HG03442 (cell line): ENCODE results near the gene UBR3.
"Not testable (repeated sequence)": the region's sequence is repeated elsewhere in the genome, so short reads cannot be mapped to it uniquely, and the experiment has no call there.

ENCODE experiments used
- ATAC-seq: cut with Tn5 transposase; IDR thresholded peaks from one replicate; pipeline ENCODE4 v1.9.1; 2021; ENCODE audit warnings: mild to moderate bottlenecking, moderate library complexity; ENCODE audit not compliant: unreplicated experiment

Gene UBR3

DNA sequence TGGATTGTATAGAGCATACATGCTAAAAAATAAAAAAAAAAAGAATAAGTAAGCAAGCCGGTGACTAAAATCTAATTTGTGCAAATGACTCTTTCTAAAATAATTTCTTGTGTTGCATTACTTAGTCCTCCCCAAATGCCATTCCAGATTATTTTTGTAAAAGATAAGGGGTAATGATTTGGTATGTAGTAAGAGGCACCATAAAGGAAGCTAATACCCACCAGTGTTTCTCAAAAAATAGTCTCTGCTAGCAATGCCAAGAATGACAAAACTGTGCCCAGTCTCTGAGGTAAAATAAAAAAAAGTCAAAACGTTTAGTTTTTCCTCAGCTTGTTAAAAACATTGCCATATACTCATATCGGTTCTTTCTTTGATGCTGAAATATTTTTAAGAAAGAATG lies 5.2 kb upstream of the UBR3 start:
- no peak for ATAC-seq

DNA sequence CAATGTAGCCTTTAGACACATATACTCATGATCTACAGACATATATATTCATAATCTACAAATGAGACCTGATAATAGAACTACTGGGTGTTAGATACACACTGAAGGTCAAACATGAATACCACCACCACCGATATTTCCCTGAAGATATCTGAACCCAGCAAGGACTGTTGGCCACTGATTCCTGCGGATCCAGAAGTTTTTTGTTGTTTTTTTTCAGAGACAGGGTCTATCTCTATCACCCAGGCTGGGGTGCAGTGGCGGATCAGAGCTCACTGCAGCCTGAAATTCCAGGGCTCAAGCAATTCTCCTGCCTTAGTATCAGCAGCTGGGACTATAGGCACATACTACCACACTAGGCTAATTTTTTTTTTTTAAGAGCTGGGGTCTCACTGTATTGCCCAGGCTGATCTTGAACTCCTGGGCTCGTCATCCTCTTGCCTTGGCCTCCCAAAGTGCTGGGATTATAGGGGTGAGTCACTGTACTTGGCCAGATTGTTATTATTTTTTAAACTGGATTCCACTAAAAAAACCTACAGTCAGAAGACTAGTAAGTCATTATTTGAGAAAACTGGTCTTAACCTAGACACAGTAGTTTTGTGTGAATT lies 4.4 kb upstream of the UBR3 start:
- ATAC-seq, result no peak

DNA sequence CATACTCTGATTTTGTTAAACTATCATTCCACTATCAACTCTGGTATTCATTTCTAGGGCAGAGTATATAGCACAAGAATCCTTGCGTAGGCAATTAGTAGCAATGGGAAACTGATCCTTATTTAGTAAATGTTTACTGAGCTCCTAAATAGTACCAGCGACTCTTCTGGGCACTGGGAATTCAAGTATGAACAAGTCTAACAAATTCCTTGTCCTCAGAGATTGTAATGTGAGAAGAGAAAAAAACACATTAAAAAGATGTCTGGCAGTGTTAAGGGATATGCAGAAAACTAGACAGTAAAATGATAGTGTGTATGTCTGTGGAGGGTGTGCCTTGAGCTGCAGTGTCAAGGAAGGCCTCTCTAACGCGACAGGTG lies 3.3 kb upstream of the UBR3 start:
- no peak for ATAC-seq

DNA sequence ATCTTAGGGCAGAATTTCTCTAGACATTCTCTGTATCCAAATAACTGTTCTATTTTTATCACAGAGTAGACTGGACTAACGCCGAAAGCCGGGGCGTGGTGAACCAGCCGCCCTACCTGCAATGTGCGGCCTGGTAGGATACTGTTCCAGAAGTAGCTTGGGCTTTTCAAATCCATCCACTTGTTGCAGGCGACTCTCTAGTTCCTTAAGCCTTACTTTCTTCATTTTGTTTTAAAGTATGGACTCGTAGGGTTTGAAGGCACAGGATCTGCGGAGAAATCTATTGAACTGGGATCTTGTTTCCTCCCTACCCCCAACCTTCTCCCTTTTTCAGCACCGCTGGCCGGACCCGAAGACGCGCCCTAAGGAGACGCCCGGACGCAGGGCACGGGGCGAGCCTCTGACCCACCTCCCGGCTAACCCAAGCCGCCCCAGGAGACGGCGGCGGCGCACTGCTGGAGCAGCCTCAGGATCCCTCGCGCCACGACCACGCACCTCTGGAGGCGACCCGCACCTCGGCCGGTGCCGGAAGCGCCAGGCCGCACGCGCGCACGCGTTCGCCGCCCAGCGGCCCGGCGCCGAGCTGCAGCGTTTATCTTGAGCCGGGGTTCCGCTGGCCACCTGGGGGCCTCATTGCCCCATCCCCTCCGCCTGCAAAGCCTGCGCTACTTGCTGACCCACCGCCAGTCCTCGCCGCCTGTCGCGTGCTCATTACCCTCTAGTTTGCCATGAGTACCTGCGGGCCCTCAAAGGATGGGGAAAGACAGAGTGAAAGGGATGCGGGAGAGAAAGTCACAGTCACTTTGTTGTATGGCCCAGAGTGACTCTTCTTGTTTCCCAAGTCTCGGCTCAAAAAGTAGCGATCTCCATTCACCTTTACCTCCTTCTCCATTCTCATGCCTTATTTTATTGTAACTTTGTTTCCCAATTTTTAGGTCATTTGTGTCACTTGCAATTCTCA lies 2.6 kb upstream of the UBR3 start, which contains the start of gene METTL5:
Gene METTL5, minus strand, starts transcription at position 533 of the 961 bp plus-strand sequence. Its CDS starts 308 bp downstream, at position 225.
- peak; percentile 67 for ATAC-seq

DNA sequence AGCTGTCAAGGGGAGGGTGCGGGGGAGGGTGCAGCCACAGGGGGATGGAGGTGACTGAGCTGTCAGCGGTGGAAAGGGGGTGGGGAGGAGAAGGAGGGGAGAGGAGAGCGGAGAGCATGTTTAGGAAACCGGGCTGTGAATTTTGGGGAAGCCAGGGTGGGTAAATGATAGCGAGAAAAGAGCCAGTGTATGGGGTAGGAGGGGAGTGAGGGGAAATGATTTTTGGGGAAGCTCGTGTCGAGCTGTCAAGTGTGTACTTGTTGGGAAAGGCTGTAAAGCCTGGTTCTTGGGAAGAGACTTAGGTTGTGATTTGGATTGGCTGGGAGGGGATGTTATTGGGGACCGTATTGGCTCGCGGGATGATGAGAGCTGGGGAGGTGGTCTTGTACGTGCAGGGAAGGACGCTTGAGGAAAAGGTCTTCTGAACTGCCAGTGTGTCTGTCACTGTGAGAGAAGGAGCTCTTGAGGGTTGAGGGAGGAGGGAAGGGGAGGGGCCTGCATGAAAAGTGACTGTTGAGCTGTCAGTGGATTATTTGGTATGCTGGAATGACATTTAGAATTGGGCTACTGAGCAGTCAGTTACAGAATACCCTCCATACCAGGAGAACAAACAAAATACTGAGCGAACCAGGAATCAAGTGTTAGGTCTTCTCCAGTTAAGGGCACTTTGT lies 1.0 kb downstream of the UBR3 start:
- ATAC-seq, result peak; percentile 25

DNA sequence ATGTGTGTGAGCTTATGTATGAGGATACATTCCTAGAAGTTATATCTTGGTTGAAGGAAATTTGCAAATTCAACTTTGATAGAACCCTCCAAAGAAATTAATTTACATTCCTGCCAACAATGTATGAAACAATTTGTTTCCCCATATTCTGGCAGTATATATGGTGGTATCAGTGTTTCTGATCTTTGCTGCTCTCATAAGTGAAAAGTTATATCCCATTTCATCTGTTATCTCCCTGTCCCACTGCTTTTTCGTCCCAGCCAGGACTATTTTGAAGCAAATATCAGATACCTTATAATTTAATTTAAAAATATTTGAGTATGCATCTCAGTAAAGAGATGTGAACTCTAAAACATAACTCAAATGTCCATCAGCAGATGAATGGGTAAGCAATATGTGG lies 7.1 kb downstream of the UBR3 start:
- ATAC-seq, result no peak

DNA sequence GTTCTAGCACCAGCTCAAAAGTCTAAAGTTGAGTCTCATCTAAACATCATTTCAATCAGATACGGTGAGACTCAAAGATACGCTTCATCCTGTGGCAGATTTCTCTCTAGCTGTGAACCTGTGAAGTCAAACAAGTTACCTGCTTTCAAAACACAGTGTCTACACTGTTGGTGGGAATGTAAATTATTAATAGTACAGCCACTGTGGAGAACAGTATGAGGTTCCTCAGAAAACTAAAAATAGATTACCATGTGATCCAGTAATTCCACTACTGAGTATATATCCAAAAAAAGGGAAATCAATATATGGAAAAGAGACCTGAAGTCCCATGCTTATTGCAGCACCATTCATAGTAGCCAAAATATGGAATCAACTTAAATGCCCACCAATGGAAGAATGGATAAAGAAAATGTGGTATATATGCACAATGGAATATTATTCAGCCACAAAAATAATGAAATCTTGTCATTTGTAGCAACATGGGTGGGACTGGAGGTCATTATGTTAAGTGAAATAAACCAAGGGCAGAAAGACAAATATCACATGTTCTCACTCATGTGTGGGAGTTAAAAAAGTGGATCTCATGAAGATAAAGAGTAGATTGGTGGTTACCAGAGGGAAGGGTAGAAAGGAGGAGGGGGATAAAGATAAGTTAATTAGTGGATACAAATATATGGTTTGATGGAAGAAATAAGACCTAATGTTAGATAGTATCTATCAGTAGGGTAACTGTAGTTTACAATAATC lies 11.7 kb downstream of the UBR3 start:
- no peak for ATAC-seq

DNA sequence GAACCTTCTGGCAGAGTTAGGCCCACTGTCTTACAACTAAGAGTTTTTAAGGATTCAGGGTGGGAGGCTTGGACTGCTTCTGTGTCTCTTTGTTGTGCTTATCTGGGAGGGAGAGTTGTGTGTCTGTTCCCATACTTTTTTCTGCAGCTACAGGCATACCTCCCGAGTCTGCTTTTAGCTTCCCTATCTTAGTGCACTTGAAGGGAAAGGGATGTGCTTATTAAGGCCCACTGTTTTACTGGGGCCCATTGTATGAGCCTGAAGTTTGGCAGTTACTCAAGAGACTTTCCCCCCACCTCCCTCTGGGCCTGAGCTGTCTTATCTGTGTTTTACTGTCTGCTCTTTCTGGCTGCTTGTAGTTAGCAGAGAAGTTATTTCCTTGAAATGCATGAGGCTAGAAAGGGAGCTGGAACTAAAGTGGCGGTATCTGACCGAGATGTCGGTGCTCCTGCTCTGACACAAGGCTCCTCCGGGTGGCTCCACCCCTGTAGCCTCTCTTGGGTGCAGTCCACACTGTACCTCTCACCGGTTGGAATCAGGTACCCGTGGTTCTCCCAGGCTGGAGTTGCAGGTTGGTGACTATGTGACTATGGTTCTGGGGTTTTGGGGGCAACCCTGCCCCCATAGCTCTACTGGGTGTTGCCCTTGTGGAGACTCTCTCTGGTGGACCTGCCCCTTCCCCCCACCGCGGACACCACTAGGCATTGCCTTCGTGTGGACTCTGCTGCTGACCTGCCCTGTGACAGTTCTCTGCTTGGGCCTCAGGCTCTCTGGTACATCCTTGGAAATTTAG lies 12.9 kb downstream of the UBR3 start:
- no peak for ATAC-seq

DNA sequence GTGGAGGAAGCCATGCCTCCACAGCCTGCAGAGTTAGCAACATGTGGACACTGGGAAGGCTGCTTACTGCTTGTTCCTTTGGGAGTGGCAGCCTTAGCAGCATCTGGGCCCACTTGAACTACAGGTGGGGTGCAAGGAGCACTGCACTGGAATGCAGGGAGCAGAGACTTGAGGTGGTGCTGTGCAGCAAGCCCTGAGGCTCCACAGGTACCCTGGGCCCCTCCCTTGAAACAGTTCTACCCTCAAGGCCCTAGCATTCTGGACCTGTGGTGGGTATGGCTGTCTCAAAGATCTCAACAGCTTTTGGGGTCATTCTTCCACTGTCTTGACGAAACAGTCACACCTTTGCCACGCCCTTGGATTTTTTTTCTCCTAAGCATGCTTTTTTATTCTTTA lies 13.5 kb downstream of the UBR3 start:
- ATAC-seq, result no peak

DNA sequence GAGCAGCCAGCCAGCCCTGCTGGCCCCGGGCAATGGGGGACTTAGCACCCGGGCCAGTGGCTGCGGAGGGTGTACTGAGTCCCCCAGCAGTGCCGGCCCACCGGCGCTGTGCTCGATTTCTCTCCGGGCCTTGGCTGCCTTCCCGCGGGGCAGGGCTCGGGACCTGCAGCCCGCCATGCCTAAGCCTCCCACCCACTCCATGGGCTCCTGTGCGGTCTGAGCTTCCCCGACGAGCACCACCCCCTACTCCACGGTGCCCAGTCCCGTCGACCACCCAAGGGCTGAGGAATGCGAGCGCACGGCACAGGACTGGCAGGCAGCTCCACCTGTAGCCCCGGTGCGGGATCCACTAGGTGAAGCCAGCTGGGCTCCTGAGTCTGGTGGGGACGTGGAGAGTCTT lies 14.4 kb downstream of the UBR3 start:
- ATAC-seq, result not testable (repeated sequence)

DNA sequence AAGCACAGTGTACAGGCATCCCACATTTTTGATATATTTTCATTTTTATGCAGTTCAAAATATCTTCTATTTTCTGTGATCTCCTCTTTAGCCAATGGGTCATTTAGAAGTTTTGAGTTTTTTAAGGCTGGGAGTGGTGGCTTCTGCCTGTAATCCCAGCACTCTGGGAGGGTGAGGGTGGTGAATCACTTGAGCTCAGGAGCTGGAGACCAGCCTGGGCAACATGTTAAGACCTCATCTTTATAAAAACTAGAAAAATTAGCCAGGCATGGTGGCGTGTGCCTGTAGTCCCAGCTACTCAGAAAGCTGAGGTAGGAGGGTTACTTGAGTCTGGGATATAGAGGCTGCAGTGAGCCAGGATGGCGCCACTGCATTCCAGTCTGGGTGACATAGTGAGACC lies 17.8 kb downstream of the UBR3 start:
- ATAC-seq, result no peak

DNA sequence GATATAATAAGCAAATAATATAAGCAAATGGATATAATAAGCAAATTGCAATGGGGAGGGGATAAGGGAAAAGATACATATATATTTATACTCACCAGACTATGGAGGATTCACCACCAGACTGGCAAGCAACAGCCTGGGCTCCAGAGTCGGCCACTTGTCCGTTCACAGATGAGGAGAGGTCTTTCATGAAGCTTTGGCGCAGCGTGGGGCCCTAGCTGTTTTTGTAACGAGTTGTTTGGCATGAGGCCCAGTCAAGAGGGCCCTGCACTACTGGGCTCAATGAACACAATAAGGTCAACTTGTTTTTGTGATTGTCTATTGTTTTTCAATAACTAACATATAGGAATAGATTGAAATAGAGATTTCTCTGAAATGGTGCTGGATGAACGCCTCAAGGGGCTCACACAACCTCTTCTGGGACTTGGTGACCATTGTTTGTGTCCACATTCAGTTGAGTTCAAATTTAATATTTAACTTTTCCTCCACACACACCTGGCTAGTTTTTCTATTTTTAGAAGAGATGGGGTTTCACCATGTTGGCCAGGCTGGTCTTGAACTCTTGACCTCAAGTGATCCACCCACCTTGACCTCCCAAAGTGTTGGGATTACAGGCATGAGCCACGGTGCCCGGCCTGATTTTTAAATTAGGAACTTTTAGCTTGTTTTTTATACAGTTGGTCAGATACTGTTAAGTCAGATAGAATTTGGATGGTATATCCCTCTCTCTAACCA lies 21.9 kb downstream of the UBR3 start:
- ATAC-seq, result not testable (repeated sequence)

DNA sequence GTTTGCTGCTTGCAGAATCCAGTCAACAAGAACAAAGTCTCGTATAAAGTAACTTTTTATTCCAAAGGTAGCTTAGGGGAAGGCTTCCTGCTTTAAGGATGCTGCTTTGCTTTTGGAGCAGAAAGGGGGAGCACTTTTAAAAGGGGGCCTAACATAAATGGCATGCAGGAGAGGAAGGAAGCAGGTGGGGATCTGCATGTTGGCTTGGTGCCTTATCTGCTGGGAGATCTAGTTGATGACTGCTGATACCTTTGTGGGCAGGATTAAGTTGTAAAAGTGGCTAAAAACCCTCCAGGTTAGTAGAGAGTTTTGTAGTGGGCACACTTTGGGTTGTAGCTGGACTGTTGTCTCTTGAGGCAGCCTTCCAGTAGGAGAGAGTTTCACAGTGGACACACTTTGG lies 22.5 kb downstream of the UBR3 start:
- ATAC-seq, result no peak

DNA sequence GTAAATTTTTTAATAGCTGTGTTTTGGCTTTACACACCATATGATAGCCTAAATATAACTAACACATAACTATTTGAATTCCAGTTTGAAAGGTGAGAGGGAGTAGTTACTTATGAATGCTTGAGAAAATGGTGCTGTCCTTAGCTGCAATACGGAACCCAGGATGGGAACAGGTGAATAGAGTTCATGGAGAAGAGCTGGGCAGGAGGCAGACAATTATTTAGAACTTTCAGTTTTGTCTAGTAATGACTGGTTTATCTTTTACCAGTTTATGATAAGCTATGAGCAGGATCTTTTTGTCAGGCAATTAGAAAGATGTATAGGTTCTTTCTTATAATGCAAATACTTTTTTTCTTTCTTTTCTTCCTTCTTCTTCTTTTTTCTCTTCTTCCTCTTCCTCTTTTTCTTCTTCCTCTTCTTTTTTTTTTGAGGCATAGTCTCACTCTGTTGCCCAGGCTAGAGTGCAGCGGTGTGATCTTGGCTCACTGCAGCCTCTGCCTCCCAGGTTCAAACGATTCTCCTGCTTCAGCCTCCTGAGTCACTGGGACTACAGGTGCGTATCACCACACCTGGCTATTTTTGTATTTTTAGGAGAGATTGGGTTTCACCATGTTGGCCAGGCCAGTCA lies 25.9 kb downstream of the UBR3 start:
- no peak for ATAC-seq

DNA sequence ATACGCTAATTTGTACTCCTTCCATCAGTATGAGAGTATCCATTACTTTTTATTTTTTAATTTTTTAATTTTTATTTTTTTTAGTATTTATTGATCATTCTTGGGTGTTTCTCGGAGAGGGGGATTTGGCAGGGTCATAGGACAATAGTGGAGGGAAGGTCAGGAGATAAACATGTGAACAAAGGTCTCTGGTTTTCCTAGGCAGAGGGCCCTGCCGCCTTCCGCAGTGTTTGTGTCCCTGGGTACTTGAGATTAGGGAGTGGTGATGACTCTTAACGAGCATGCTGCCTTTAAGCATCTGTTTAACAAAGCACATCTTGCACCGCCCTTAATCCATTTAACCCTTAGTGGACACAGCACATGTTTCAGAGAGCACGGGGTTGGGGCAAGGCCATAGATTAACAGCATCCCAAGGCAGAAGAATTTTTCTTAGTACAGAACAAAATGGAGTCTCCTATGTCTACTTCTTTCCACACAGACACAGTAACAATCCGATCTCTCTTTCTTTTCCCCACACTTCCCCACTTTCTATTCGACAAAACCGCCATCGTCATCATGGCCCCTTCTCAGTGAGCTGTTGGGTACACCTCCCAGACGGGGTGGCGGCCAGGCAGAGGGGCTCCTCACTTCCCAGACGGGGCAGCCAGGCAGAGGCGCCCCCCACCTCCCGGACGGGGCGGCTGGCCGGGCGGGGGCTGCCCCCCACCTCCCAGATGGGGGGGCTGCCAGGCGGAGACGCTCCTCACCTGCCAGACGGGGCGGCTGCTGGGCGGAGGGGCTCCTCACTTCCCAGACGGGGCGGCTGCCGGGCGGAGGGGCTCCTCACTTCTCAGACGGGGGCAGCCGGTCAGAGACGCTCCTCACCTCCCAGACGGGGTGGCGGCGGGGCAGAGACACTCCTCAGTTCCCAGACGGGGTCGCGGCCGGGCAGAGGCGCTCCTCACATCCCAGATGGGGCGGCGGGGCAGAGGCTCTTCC lies 28.3 kb downstream of the UBR3 start:
- not testable (repeated sequence) for ATAC-seq

DNA sequence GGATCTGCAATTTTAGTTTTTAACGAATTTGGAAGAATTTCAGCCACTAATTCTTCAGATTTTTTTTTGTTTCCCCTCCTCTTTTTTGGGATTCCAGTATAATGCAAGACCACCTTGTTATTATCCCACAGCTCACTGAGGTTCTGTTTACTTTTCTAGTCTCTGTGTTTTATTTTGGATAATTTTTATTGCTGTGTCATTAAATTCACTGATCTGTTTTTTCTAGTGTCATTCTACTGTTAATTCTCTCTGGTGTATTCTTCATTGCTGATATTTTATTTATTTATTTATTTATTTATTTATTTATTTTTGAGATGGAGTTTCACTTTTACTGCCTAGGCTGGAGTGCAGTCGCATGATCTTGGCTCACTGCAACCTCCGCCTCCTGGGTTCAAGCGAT lies 32.2 kb downstream of the UBR3 start:
- no peak for ATAC-seq

DNA sequence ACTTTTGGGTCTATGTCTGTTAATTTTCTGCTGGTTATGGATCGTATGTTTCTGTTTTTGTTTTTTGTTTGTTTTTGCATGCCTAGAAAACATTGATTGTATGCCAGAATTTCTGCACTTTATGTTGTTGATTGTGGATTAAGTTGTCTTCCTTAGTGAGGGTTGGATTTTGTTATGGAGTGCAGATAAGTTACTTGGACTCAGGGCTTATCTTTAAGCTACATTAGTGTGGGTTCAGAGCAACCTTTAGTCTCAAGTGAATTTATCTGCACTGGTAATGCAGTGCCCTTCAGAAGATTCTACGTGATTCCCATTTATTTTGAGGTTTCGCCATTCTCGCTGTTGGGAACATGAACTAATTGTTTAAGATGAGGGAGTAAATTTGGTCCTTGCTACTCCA lies 32.9 kb downstream of the UBR3 start:
- no peak for ATAC-seq

DNA sequence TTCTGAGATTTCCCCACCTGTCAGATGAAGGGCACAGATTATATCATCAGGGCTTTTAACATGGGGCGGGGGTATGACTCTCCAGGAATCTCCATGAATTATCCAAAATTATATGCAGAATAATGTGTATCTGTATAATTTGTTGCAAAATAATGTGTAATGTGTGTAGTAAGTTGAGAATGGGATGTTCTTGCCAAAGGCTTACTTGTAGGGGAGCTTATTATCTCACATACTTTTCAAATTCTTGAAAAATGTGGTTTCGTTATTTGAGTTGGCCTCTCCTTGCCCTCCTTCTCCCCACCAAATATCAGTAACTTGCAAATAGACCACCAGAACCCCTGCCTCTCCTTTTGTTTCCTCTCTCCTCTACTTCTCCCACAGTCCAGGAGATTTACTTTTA lies 35.6 kb downstream of the UBR3 start:
- no peak for ATAC-seq
